Endothelial cell of hepatic sinusoid (primary cell): ENCODE results near the gene AOAH.
"Not testable (repeated sequence)": the region's sequence is repeated elsewhere in the genome, so short reads cannot be mapped to it uniquely, and the experiment has no call there.

Source experiments
- in situ Hi-C: cut with HindIII; loops from 2 replicates; pipeline ENCODE4 v1.10.0; 2017; ENCODE audit warnings: low sequenced_read_pairs

The AOAH gene

DNA sequence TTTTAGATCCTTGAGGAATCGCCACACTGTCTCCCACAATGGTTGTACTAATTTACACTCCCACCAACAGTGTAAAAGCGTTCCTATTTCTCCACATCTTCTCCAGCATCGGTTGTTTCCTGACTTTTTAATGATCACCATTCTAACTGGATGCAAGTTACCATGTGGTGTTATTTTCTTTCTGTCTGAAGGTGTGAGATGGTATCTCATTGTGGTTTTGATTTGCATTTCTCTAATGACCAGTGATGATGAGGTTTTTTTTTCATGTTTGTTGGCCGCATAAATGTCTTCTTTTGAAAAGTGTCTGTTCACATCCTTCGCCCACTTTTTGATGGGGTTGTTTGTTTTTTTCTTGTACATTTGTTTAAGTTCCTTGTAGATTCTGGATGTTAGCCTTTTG, 20.4 kb downstream of the AOAH start:
- in situ Hi-C loops: not testable (repeated sequence)

DNA sequence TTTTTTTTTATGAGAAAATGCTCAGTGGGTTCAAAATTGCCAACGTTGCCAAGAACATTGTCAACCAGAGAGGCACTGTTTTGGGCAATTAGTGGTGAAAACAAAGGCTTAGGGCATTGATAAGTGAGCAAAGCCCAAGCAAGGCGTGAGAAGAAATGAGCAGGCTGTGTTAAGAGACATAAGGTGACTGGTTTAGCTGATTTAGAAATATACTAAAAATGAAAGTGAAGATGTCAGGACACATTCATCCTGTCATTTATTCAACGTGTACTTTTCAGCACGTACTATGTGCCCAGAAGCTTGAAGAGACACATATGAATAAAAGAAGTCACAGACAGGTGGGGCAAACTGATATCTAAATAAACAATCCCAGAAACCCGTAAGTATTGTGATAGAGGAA, 31.8 kb downstream of the AOAH start:
- in situ Hi-C loops: loop anchor here (25.0 kb wide), 1 partner anchor 495 kb away; no protein-coding TSS in a partner anchor

DNA sequence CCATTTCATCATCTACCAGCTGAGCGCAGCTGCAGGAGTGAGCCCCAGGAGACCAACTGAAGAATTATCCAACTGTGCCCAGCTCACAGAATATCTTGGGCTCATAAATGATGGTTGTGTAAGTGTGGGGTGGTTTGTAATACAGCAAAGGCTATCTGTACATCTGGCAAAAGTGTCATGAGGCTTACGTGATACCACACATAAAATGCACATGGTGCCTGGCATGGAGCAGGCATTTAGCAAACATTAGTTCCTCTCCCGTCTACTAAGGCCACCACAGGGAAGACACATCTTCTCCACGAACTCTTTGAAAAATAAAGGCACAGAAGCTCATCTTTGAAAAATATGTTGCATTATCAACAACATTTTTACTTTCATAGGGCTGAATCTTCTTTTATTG, 32.3 kb downstream of the AOAH start:
- in situ Hi-C loops: loop anchor here (25.0 kb wide), 1 partner anchor 495 kb away; no protein-coding TSS in a partner anchor

DNA sequence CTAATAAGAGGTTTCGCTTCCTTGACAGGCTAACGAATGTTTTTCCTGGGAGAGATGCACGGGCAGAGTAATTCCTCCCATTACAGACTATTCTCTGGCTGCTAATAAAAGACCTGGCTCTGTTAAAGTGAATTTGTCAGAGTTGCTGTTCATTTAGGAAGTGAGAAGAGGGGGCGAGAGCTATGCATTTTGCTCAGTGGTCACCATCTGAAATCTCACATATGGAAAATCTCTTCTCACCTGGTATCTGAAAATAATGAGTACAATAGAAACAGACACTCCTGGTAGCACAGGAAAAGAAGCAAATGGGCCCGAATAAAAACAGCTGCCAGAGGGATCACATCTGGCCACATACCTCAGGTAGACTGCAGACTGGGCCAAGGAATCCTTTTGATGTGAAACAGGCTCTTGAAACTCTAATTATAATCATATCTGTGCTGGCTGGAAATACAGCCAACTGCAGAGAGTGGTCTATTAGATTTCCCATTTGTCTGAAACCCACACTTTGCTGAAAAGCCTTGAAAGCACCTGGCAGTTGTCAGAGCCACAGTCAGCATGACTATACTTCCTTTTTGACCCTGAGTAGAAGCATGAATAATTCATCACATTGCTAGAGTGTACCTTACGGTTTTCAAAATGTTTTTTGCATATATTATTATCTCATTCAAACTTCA, 33.6 kb downstream of the AOAH start:
- in situ Hi-C loops: loop anchor here (25.0 kb wide), 1 partner anchor 497 kb away; no protein-coding TSS in a partner anchor

DNA sequence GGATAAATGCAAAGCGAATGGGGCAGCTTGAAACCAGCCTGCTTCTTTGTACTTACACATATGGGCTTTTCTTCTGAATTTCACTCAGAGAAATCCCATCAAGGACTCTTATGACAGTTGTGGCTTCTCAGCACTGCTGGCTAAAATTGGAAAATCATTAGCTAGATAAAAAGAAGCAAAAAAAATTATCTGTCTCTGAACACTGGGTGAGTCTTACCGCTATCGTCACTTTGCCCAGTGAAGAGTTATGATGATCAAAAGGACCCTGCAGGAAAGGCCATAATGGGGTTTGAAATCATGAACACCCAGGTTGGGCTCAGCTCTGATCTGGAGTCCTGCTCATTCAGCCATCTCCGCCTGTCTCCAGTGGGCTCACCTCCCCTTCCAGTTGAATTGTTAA, 34.3 kb downstream of the AOAH start:
- in situ Hi-C loops: loop anchor here (25.0 kb wide), 1 partner anchor 497 kb away; no protein-coding TSS in a partner anchor

DNA sequence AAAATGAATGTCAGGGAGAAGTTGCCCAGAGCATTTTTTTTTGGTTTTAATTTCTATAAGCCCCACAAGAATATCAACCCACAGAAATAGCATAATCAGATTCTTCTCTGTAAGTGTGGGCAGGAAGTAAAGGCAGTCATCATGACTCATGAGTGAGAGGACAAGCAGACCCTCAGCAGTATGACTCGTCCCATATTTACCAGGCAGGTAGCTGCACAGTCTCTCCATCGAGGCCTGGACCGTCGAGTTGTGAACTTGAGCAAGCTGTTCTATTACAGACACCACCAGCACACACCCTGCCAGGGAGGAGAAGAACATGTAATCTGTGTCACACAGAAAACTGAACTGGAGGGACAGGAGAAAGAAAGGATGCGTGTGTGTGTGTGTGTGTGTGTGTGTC, 37.8 kb downstream of the AOAH start:
- in situ Hi-C loops: loop anchor here (25.0 kb wide), 1 partner anchor 501 kb away; no protein-coding TSS in a partner anchor

DNA sequence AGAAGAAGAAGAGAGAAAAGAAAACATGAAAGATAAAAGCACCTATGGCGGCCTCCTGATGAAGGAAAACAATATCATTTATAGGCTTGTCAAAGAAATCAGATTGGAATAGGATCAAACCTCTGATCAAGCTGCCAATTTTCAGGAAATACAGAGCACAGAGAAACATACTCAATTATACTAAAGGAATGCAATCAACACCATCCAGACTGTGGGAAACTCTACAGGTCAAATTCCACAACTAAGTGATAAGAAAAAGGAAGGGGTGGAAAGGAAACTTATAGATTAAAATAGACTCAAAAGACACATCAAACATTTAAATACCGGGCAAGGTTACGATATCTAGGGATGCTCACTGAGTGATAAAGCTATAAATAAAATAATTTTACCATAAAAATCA, 39.3 kb downstream of the AOAH start:
- in situ Hi-C loops: loop anchor here (25.0 kb wide), 1 partner anchor 502 kb away; no protein-coding TSS in a partner anchor

GRCh38 chr7:36683695-36684357, 40.5 kb downstream of the AOAH start:
- in situ Hi-C loops: loop anchor here (25.0 kb wide), 1 partner anchor 503 kb away; no protein-coding TSS in a partner anchor

DNA sequence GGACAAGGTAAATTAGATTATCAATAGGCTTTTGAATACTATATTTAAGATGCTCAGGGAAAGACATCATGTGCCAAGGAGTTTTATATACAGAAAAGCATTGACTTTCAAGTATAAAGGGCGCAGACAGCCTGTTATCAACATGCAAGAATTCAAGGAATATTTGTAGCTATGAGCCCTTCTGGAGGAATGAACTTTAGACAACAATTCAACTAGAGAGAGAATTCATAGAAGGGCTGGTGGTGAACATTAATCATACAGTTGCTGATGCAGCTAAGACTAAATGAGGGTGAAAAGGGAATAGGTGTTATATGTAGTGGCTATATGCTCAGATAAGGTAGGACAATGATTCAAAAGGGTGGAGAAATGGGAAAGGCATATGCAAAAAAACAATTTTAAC, 41.2 kb downstream of the AOAH start:
- in situ Hi-C loops: loop anchor here (25.0 kb wide), 1 partner anchor 504 kb away; no protein-coding TSS in a partner anchor

DNA sequence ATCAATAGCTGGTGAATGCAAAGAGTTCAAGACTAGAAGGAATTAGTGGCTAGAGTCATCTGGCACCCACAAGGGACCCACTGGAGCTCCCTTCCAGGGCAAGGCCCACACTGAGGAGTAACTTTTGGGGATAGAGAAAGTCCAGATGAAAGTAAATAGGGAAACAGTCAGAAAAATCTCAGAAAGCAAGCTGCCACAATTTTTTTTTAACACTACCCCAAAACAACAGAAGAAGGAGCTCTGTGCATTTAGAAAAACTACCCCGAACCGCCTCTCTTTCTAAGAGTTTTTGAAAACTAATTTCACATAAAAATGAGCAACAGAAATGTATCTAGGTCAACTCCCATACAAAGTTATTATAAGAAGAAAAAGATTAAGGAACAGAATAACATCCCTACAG, 42.2 kb downstream of the AOAH start:
- in situ Hi-C loops: loop anchor here (25.0 kb wide), 1 partner anchor 505 kb away; no protein-coding TSS in a partner anchor

GRCh38 chr7:36677769-36678437, 46.4 kb downstream of the AOAH start:
- in situ Hi-C loops: loop anchor here (25.0 kb wide), 1 partner anchor 509 kb away; no protein-coding TSS in a partner anchor

DNA sequence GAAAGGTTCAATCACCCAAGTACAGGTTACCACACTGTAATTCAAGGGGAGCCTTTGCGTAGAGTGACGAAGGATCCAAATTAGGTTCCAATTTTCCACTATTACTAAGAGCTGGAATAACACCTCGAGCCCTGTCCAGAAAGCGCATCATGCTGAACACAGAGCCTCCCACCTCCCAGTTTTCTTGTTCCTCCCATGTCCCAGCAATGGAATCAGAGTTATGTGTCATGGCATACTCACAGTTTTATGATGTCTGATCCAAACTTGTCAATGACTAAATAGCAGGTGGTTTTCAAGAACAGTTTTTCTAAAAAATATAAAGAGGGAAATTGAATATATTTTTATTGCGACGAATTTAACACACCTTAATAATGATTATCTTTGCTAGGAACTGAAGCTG, 50.6 kb downstream of the AOAH start:
- in situ Hi-C loops: no loop called here

- in situ Hi-C loops: no loop called here
Measured at GRCh38 chr7:36671432-36671829, 52.9 kb downstream of the AOAH start.

DNA sequence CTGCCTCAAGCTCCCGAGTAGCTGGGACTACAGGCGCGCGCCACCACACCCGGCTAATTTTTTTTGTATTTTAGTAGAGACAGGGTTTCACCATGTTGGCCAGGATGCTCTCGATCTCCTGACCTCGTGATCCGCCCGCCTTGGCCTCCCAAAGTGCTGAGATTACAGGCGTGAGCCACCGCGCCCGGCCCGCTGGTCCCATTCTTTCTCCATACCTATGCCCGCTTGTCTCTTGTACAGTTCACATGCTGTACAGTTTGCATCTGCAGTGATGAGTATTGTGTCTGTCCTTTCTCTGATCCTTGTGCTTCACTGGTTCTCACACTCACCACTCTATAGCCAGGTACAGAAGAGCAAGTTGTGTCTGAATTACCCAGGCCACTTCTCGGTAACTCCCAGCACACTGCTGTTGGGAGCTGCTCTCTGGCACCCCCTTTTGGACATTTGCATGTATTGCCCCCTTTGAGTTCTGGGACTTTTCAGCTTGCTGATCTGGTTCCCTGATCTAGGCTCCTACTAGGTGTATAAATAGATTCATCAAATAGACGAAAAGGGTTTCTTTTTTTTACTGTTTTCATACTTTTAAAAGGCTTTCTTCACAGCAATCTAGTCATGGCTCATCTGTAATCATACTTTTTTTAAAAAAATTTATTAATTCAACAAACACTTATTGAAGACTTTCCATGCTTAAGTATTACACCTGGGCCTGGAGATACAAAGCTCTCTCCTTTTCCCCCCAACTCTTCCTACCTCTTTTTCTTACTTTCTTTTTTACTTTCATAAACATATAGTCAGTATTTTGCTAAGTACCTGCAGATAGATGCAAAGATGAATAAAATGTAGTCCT, 53.5 kb downstream of the AOAH start:
- in situ Hi-C loops: no loop called here

DNA sequence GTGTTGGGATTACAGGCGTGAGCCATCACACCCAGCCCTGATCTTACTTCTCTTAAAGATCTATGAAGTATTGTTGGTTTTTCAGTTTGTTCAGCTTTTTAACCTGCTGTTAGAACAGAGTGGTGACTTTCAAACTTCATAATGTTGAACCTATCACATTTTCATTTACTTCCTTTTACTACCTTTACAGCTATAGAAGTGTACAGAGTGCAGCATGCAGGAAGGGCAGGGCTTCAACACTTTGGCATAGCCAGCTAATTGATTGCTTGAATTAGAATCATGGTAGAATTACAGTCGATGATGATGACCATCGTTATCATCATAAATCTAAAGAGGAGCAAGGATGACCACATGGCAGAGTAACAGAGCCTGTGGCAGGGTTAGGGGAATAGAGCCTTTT, 55.5 kb downstream of the AOAH start:
- in situ Hi-C loops: no loop called here

DNA sequence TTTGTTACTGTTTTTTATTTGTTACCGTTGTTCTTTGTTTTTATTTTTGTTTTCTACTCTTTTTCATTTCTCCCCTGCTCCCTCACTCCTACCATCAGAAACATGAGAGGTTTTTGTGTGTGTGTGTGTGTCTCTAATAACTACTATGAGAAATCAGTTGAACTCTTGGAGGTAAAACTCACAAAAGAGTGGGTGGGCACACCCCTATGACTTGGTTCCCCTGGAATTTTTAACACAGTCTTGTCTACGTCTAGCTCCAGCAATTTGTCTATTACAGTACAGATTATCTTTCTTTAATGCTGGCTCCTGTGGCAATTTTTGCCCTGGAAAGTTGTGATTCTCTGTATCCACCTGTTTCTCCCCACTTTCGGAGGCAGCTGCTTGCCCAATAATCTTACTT, 56.2 kb downstream of the AOAH start:
- in situ Hi-C loops: no loop called here

DNA sequence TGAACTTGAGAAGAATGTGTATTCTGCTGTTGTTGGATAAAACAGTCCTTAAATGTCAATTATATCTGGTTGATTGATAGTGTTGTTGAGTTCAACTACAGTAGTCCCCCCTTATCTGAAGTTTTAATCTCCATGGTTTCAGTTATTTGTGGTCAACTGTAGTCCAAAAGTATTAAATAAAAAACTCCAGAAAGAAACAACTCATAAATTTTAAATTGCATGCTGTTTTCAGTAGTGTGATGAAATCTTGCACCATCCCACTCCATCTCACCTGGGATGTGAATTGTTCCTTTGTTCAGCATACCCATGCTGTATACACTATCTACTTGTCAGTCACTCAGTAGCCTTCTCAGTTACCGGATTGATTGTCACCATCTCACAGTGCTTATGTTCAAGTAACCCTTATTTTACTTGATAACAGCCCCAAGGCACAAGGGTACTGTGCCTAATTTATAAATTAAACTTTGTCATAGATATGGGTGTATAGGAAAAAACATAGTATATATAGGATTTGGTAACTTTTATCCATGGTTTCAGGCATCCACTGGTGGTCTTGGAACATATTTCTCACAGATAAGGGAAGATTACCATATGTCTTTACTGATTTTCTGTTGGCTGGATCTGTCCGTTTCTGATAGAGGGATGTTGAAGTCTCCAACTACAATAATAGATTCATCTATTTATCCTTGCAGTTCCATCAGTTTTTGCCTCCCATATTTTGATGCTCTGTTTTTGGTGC, 57.1 kb downstream of the AOAH start:
- in situ Hi-C loops: no loop called here

DNA sequence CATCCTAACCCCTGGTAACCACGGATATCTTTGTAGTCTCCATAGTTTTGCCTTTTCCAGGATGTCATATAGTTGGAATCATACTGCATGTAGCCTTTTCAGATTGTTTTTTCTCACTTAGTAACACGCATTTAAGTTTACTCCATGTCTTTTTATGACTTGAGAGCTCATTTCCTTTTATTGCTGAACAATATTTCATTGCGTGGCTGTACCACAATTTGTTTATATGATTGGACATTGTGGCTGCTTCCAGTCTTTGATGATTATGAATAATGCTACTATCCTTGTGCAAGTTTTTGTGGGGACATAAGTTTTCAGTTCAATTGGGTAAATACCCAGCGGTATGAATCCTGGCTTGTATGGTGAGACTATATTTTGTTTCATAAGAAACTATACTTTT, 60.8 kb downstream of the AOAH start:
- in situ Hi-C loops: no loop called here

DNA sequence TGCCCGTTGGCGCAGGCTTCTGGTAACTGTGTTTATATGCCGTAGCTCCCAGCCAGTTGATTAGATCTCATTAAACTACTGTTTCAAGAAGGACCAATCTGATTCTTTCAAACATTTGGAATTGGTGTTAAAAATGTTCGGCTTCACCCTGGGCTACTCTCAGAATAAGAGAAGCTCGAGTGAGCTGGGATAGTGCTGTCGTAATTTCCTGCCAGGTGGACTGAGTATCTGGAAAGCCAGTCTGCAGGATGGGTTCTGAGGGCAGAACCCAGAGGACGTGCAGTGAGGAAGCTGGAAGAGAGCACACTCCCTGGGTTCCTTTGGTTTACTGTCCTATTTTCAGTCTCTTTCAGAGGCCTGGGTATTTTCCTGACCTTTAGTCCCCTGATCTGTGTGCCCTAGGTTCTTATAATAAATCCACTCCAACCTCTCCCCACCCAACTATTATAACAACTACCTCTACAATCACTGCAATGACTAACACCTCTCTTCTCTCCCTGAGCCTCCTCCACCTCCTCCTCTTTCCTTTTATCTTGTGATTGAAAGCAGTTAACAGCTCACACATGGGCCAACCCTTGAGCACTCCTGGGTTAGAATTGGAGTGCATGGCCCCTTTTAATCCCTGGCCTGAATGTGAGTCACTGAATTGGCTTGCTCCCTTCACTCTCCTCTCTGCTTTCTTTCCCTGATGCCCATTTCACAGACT, 63.0 kb downstream of the AOAH start:
- in situ Hi-C loops: no loop called here
